H9 (cell line): ENCODE data around the gene PLPPR5. TPM values are rescaled to one million over a fixed set of nuclear protein-coding genes. Genes with fewer than 3 reads are reported as not detected.

ENCODE experiments used
- DNase-seq: peaks from one replicate; pipeline ENCODE4 v3.0.0-alpha.2; 2017
- H2AFZ ChIP-seq: one replicate; pipeline ENCODE4 v1.6.1; 2013; ENCODE audit warnings: mild to moderate bottlenecking, low read length, control low read depth, moderate library complexity
- H2AK5ac ChIP-seq: 2 replicates; pipeline ENCODE4 v1.6.1; 2013; ENCODE audit warnings: low read length, control low read depth, mixed read lengths; ENCODE audit not compliant: insufficient read length
- H2BK120ac ChIP-seq: one replicate; pipeline ENCODE4 v1.6.1; 2013; ENCODE audit warnings: low read depth, mild to moderate bottlenecking, low read length, control low read depth, inconsistent platforms; ENCODE audit not compliant: poor library complexity, severe bottlenecking
- H2BK12ac ChIP-seq: 2 replicates; pipeline ENCODE4 v1.6.1; 2013; ENCODE audit warnings: low read length, control low read depth, mixed read lengths, low read depth; ENCODE audit not compliant: insufficient read length
- H2BK15ac ChIP-seq: 2 replicates; pipeline ENCODE4 v1.6.1; 2013; ENCODE audit warnings: low read depth, low read length, control low read depth
- H2BK20ac ChIP-seq: one replicate; pipeline ENCODE4 v1.6.1; 2013; ENCODE audit warnings: low read depth, mild to moderate bottlenecking, low read length, control low read depth, inconsistent platforms; ENCODE audit not compliant: poor library complexity, severe bottlenecking
- H2BK5ac ChIP-seq: 2 replicates; pipeline ENCODE4 v1.6.1; 2013; ENCODE audit warnings: low read length, control low read depth, mixed read lengths; ENCODE audit not compliant: insufficient read length
- H3K14ac ChIP-seq: 2 replicates; pipeline ENCODE4 v1.6.1; 2013; ENCODE audit warnings: low read length, control low read depth; ENCODE audit not compliant: insufficient read depth
- H3K18ac ChIP-seq: 2 replicates; pipeline ENCODE4 v1.6.1; 2013; ENCODE audit warnings: low read depth, mild to moderate bottlenecking, mixed read lengths, low read length, control low read depth; ENCODE audit not compliant: insufficient read length
- H3K23ac ChIP-seq: 2 replicates; pipeline ENCODE4 v1.6.1; 2013; ENCODE audit warnings: low read length, control low read depth, mixed read lengths, low read depth; ENCODE audit not compliant: insufficient read length
- H3K23me2 ChIP-seq: 2 replicates; pipeline ENCODE4 v1.6.1; 2013; ENCODE audit warnings: low read depth, mild to moderate bottlenecking, mixed read lengths, low read length, control low read depth; ENCODE audit not compliant: insufficient read length, poor library complexity, severe bottlenecking
- H3K27ac ChIP-seq: 2 replicates; pipeline ENCODE4 v1.5.1; 2013; ENCODE audit warnings: low read length, control low read depth, mixed read lengths, low read depth; ENCODE audit not compliant: insufficient read length
- H3K27me3 ChIP-seq: 2 replicates; pipeline ENCODE4 v1.6.1; 2013; ENCODE audit warnings: low read length, control low read depth, inconsistent platforms; ENCODE audit not compliant: insufficient read depth
- H3K4ac ChIP-seq: 2 replicates; pipeline ENCODE4 v1.6.1; 2013; ENCODE audit warnings: low read depth, mild to moderate bottlenecking, control low read depth, inconsistent platforms, low read length, moderate library complexity
- H3K4me1 ChIP-seq: 2 replicates; pipeline ENCODE4 v1.6.1; 2013; ENCODE audit warnings: low read length, control low read depth, inconsistent platforms; ENCODE audit not compliant: insufficient read depth
- H3K4me2 ChIP-seq: 2 replicates; pipeline ENCODE4 v1.6.1; 2013; ENCODE audit warnings: low read length, control low read depth, mixed read lengths; ENCODE audit not compliant: insufficient read length, insufficient read depth
- H3K56ac ChIP-seq: 2 replicates; pipeline ENCODE4 v1.6.1; 2013; ENCODE audit warnings: low read depth, mild to moderate bottlenecking, mixed read lengths, low read length, control low read depth; ENCODE audit not compliant: insufficient read length
- H3K79me1 ChIP-seq: 2 replicates; pipeline ENCODE4 v1.6.1; 2013; ENCODE audit warnings: low read depth, mild to moderate bottlenecking, moderate library complexity, low read length, control low read depth, inconsistent platforms; ENCODE audit not compliant: insufficient read depth, poor library complexity, severe bottlenecking
- H3K79me2 ChIP-seq: 2 replicates; pipeline ENCODE4 v1.6.1; 2013; ENCODE audit warnings: low read length, control low read depth, inconsistent platforms; ENCODE audit not compliant: insufficient read depth
- H3K9ac ChIP-seq: 2 replicates; pipeline ENCODE4 v1.6.1; 2013; ENCODE audit warnings: low read length, control low read depth, mixed read lengths; ENCODE audit not compliant: insufficient read length; ENCODE audit errors: extremely low read depth
- H3K9me3 ChIP-seq: one replicate; pipeline ENCODE4 v1.6.1; 2013; ENCODE audit warnings: low read depth, low read length, inconsistent platforms; ENCODE audit not compliant: control insufficient read depth
- H3T11ph ChIP-seq: one replicate; pipeline ENCODE4 v1.6.1; 2013; ENCODE audit warnings: mild to moderate bottlenecking, low read length, control low read depth, inconsistent platforms
- H4K20me1 ChIP-seq: one replicate; pipeline ENCODE4 v1.6.1; 2013; ENCODE audit not compliant: control insufficient read depth, insufficient read length, insufficient read depth
- H4K5ac ChIP-seq: 2 replicates; pipeline ENCODE4 v1.6.1; 2013; ENCODE audit warnings: low read depth, mild to moderate bottlenecking, mixed read lengths, low read length, control low read depth; ENCODE audit not compliant: insufficient read length
- H4K8ac ChIP-seq: replicated peaks from 2 replicates; pipeline ENCODE4 v1.6.1; 2013; ENCODE audit warnings: low read length, control low read depth, mixed read lengths, low read depth; ENCODE audit not compliant: insufficient read length
- H4K91ac ChIP-seq: 2 replicates; pipeline ENCODE4 v1.6.1; 2013; ENCODE audit warnings: low read depth, mild to moderate bottlenecking, moderate library complexity, mixed read lengths, low read length, control low read depth; ENCODE audit not compliant: insufficient read length
- H3K27ac Mint-ChIP-seq, 3 experiments: 2 replicates in 2 of 3; 3 replicates in 1 of 3; pipeline ENCODE4 v1.8.0; 2020 to 2021; ENCODE audit warnings: mixed read lengths in 3 of 3, mild to moderate bottlenecking in 1 of 3, moderate library complexity in 1 of 3
- H3K27me3 Mint-ChIP-seq: 2 replicates; pipeline ENCODE4 v1.8.0; 2021; ENCODE audit warnings: low read depth, mild to moderate bottlenecking, moderate library complexity, mixed read lengths
- H3K36me3 Mint-ChIP-seq, 3 experiments: 2 replicates in 2 of 3; 3 replicates in 1 of 3; pipeline ENCODE4 v1.8.0; 2020 to 2021; ENCODE audit warnings: low read depth in 3 of 3, mixed read lengths in 3 of 3; ENCODE audit not compliant: insufficient read depth in 1 of 3
- H3K4me1 Mint-ChIP-seq, 2 experiments: 2 replicates each; pipeline ENCODE4 v1.8.0; 2020; ENCODE audit warnings: mixed read lengths in 2 of 2
- H3K4me3 Mint-ChIP-seq, 2 experiments: 2 replicates in 1 of 2; 3 replicates in 1 of 2; pipeline ENCODE4 v1.8.0; 2020 to 2021; ENCODE audit warnings: mild to moderate bottlenecking in 2 of 2, mixed read lengths in 2 of 2, moderate library complexity in 1 of 2
- H3K9me3 Mint-ChIP-seq, 2 experiments: 2 replicates in 1 of 2; 3 replicates in 1 of 2; pipeline ENCODE4 v1.8.0; 2020; ENCODE audit warnings: mild to moderate bottlenecking in 2 of 2, mixed read lengths in 2 of 2, moderate library complexity in 1 of 2
- WGBS: extraction: QIAGEN DNeasy Blood & Tissue Kit; methylation state at CpG from one replicate; pipeline ENCODE4 v1.1.7; 2013; ENCODE audit warnings: missing lambda C conversion rate, low lambda C conversion rate, mixed read lengths; ENCODE audit not compliant: insufficient read length; ENCODE audit errors: extremely low coverage; 5-methylcytosine and 5-hydroxymethylcytosine counted together
- total RNA-seq: library from RNA; stranded (reverse); gene quantifications from 2 replicates; pipeline ENCODE4 v1.2.1, GENCODE V29; 2021
- TF ChIP-seq, protein P1 (sequence below): fragments of 200-600 bp; sonication (generic); conservative IDR thresholded peaks from 3 replicates; pipeline ENCODE4 v1.8.0; 2021; ENCODE audit warnings: antibody characterized with exemption, mild to moderate bottlenecking

The PLPPR5 gene
- total RNA-seq, 1 experiment from 2014 or later: 1.4 TPM

DNA sequence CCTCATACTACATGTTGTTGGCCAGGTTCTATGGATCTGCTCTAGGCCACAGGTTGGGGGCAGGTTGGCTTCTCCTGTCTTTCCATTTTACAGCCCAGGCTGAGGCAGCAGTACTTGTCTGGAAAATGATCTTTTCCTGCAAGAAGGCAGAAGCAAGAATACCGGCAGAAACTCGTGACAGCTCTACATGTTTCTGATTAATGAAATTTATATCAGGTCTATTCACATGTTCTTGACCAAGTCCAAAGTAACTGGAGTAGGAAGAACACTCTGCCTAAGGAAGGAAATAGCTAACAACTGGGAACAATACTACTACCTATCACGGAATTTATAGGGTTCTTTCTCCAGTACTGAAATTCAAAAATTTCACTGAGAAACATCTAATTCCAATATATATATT, 98.3 kb downstream of the PLPPR5 start:
- no peaks in the 10 kb centered on the region for H3K27me3 Mint-ChIP-seq
- no peak overlapping the region for H3K56ac ChIP-seq
- WGBS: no CpG with 5 or more reads among the region's 3 CpGs
- H2BK15ac ChIP-seq: no peak overlapping the region
- no peak overlapping the region for H3K14ac ChIP-seq
- no peak overlapping the region for H3K9ac ChIP-seq
- no peaks in the 10 kb centered on the region for H3K9me3 Mint-ChIP-seq
- no peak overlapping the region for H3K4me3 Mint-ChIP-seq
- no peaks in the 10 kb centered on the region for H3K23me2 ChIP-seq
- H3K4me1 Mint-ChIP-seq: no peaks in the 10 kb centered on the region
- H3K79me2 ChIP-seq: no peaks in the 10 kb centered on the region
- H3K4me2 ChIP-seq: no peak overlapping the region
- H3K79me1 ChIP-seq: no peaks in the 10 kb centered on the region
- H3K9me3 ChIP-seq: no peaks in the 10 kb centered on the region
- no peak overlapping the region for H2AK5ac ChIP-seq
- no peak overlapping the region for H3T11ph ChIP-seq
- H4K8ac ChIP-seq: no peak overlapping the region
- no peaks in the 10 kb centered on the region for H3K36me3 Mint-ChIP-seq
- DNase-seq: no peak
- H3K23ac ChIP-seq: no peak overlapping the region
- H2BK20ac ChIP-seq: no peak overlapping the region
- H3K27me3 ChIP-seq: no peaks in the 10 kb centered on the region
- no peaks in the 10 kb centered on the region for H4K20me1 ChIP-seq
- no peak overlapping the region for H2AFZ ChIP-seq
- H4K5ac ChIP-seq: no peak overlapping the region
- no peak overlapping the region for H2BK12ac ChIP-seq
- no peak overlapping the region for H2BK5ac ChIP-seq
- no peak overlapping the region for H3K27ac ChIP-seq
- H3K4ac ChIP-seq: no peak overlapping the region
- no peak overlapping the region for H2BK120ac ChIP-seq
- H4K91ac ChIP-seq: no peak overlapping the region
- no peaks in the 10 kb centered on the region for H3K4me1 ChIP-seq
- no peak overlapping the region for H3K27ac Mint-ChIP-seq
- TF ChIP-seq, protein P1, sequence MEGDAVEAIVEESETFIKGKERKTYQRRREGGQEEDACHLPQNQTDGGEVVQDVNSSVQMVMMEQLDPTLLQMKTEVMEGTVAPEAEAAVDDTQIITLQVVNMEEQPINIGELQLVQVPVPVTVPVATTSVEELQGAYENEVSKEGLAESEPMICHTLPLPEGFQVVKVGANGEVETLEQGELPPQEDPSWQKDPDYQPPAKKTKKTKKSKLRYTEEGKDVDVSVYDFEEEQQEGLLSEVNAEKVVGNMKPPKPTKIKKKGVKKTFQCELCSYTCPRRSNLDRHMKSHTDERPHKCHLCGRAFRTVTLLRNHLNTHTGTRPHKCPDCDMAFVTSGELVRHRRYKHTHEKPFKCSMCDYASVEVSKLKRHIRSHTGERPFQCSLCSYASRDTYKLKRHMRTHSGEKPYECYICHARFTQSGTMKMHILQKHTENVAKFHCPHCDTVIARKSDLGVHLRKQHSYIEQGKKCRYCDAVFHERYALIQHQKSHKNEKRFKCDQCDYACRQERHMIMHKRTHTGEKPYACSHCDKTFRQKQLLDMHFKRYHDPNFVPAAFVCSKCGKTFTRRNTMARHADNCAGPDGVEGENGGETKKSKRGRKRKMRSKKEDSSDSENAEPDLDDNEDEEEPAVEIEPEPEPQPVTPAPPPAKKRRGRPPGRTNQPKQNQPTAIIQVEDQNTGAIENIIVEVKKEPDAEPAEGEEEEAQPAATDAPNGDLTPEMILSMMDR: no peak
- H3K18ac ChIP-seq: no peak overlapping the region
